HG02981 (cell line): ENCODE measurements around the gene SLC9A3.

Source experiments
- ATAC-seq: cut with Tn5 transposase; IDR thresholded peaks from one replicate; pipeline ENCODE4 v1.9.1; 2021; ENCODE audit warnings: mild to moderate bottlenecking, moderate library complexity; ENCODE audit not compliant: unreplicated experiment

SLC9A3 gene

DNA sequence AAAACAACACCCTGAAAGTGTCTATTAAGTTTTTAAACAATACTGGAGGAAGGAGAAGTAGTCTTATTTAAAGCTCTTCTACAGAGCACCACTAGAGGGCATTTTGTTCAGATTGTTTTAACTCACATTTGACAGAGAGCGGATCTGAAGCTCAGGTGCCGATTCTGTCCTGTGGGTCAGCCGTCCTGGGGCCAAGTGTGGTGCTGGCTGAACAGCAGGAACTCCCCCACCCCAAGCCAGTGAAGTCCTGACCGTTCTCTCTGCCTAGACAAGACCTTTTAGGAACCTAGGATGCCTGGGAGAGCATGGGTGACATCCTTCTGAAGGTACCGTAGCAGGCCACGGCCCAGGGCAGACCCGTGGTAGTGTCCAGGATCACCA is 77.4 kb downstream of the SLC9A3 start:
- ATAC-seq, result no peak

DNA sequence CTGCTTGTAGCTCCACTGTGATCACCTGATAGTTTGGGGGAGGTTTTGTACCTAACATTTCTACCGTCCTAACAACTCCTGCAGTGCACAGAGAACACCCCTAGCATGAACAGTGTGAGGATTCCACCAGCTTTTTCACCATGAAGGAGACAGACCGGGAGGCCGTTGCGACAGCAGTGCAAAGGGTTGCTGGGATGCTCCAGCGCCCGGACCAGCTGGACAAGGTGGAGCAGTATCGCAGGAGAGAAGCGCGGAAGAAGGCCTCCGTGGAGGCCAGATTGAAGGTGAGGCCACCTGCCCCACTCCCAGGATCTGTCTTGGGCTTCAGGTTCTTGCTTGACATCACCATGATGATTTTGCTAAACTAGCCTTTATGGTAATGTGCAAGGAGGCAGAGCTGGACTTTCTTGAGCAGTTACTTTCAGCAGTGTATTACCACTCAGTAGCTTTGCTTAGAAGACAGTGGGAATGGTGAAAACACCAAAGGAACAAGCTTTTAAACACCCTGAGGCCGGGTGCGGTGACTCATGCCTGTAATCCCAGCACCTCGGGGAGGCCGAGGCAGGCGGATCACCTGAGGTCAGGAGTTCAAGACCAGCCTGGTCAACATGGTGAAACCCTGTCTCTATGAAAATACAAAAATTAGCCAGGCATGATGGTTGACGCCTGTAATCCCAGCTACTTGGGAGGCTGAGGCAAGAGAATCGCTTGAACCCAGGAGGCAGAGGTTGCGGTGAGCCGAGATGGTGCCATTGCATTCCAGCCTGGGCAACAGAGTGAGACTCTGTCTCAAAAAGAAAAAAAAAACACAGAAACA is 78.0 kb downstream of the SLC9A3 start:
- ATAC-seq, result no peak

DNA sequence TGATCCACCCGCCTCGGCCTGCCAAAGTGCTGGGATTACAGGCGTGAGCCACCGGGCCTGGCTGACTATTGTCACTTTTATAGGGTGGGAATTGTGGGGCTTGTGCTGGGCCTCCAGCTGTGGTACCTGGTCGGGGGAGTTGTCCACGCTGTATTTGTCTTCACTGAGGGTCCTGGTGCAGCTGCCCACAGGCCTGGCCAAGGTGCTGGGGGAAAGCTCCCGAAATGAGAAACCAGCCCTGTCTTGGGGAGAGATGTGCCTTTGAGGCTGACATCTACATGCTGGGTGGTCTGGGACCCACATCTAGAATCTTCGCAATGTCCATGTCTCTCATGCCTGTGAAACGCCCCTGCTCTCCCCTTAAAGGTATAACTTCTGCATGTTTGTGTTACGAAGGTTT is 78.7 kb downstream of the SLC9A3 start:
- no peak for ATAC-seq

DNA sequence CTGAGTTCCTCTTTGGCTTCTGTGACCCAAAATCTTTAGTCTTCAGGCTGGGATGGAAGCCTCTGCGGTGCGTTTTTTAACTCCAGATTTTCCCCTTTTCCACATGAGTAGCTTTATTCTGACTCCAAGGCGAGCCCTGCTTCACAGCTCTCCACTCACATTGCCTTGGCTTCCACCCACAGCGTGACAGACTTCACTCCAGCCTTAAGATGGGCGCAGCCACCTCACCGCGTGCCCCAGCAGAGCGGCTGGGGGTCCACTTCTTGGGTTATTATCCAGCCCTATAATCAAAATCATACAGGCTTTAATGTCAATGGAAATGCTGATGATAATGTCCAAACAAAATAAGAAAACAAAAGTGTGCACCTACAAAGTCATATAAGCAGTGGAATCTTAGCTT is 80.0 kb downstream of the SLC9A3 start:
- ATAC-seq, result no peak

DNA sequence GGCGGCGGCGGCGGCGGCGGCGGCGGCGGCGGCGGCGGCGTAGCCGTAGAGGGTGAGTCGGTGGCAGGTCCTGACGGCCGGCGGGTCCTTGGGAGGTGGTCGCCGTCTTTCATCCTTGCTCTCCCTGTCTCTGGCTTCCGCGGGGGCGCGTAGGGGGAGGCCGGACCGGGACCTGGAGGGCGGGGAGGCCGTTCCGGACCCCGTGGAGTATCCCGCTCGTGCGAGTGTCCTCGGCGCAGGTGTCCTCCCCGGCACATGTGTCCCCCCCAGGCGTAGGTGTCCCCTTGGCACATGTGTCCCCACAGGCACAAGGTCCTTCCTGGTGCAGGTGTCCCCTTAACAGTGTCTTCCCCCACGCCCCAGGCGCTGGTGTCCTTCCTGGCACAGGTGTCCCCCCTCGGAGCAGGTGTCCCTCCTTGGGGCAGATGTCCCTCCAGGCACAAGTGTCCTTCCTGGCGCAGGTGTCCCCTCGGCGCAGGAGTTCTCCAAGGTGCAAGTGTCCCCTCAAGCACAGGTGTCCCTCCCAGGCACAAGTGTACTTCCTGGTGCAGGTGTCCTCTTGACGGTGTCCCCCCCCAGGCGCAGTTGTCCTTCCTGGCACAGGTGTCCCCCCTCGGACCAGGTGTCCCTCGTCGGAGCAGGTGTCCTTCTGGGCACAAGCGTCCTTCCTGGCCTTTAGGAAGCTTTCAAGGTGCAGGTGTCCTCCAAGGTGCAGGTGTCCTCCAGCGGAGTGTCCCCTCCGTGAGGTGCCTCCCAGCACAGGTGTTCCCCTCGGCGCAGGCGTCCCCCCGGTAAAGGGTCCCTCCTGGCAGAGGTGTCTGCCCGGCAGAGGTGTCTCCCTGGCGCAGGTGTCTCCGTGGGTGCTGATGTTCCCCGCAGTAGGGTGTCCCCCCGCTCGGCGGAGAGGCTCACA is 80.8 kb downstream of the SLC9A3 start:
- peak; percentile 27 for ATAC-seq

DNA sequence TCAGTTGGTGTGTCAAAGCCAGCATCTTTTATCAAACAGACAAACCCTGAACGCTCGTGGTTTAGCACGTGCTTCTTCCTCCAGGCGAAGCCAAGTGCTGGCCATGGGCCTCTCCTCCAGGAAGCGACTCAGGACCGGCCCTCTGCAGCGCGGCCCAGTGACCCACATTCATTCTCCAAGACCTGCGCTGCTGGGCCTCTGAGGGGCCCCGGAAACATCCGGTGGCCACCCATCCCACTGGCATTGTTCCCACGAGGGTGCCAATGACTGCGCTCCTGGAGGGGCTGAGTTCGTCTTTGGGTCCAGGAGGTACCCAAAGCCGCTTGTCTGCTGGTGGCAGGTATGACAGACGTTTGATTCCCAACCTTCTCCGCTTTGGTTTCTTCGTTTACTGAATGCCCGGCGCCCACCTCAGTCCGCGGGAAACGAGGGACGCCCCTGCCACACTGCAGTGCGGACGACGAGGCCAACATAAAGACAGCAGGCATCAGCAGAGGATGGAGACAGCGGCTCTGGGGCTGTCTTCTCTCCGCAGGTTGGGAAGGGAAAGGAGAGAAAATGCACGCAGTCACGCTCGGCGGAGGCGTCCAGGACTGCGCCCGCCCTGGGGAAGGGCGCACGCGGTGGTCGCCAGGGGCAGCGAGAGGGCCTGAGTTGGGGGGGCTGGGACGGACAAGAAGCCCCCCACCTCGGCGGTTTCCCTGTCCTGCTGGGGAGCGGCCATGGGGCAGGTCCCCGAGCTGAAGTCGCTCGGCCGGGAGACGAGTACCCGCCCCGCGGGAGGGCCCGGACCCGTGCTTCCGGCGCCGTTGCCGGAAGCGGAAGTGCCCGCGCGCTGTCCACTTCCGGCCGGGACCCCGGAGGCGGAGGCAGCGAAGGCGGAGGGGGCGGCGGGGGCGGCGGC is 81.7 kb downstream of the SLC9A3 start, which contains the start of gene EXOC3:
TSS of gene EXOC3 (plus strand) at position 842 of the 904 bp plus-strand sequence. CDS start 3,030 bp downstream, outside the sequence.
- ATAC-seq, result peak; percentile 88

DNA sequence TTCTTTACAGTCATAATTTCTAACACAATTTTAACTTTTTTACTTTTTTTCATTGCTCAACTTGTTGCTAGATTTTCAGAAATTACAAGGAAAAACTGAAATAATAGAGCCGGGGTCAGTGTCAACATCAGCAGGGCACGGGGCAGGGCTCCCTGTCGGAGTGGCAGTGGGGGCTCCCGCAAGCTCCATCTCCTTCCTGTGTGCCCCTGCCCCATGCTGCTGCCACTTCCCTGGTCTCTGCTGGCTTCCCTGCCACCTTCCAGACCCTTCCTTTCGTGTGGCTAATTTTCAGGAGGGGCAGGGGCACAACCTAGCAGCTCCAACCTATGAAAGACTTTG is 82.3 kb downstream of the SLC9A3 start:
- no peak for ATAC-seq

DNA sequence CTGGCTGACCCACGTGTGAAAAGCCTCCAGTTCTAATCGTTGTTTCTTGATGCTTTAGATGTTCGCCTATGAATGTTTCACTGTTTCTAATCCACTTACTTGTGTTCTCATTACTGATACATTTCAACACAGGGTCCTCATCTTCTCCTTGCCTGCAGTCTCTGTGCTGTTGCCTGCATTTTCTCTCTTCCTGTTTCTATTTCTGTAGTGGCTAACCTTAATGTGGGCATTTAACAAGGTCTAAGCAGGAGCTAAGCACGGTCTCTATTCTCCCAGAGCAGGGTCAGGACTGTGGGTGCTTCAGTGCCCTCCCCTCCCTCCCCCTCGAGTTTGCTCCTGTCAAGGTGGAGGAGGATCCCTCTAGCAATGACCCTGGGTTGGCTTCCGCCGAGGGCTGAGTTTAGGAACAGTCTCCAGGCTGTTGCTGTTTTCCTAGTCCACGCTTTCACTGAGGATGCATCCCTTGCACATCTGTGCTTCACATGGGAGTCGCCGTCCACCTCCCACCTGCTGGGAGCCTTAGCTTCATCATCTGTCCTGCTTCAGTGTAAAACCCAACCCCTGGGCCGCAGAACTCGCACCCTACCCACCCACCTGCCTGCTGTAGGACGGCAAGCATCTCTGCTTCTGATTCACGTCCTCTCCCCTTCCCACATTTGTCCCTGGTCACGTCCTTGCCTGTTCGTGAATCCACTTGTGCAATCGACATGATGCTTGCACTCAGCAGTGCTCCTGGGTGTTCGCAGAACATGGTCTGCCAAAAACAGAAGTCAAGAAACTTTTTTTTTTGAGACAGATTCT is 83.6 kb downstream of the SLC9A3 start:
- no peak for ATAC-seq

DNA sequence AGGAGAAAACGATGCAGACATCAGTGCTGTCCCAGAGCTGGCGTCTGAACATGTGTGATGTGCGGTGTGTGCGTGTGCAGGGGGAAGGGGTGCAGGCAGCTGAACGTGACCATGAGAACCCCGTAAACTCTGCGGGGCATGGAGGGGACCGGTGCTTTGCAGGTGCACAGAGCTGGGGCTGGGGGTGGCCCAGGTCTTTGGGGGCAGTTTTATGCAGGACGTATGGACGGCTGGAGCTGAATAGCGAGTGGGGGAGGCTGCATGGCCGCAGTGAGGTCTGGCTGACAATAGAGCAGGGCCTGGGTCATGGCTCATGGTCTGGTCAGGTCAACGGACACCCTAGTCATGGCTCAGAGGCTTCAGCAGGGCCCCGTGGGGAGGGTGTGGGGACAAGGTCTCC is 84.6 kb downstream of the SLC9A3 start:
- ATAC-seq, result no peak

DNA sequence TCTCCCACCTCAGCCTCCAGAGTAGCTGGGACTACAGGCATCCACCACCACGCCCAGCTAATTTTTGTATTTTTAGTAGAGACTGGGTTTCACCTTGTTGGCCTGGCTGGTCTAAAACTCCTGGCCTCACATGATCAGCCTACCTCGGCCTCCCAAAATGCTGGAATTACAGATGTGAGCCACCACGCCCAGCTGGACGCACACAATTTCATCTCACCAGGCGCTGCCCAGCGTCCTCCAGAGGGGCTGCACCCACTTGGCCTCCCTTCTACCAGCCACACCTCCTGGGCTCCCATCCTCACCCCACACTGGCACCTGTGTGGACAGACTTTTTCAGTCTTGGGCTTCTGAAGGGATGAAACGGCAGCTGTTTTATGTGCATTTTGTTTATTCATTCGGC is 85.1 kb downstream of the SLC9A3 start:
- no peak for ATAC-seq

DNA sequence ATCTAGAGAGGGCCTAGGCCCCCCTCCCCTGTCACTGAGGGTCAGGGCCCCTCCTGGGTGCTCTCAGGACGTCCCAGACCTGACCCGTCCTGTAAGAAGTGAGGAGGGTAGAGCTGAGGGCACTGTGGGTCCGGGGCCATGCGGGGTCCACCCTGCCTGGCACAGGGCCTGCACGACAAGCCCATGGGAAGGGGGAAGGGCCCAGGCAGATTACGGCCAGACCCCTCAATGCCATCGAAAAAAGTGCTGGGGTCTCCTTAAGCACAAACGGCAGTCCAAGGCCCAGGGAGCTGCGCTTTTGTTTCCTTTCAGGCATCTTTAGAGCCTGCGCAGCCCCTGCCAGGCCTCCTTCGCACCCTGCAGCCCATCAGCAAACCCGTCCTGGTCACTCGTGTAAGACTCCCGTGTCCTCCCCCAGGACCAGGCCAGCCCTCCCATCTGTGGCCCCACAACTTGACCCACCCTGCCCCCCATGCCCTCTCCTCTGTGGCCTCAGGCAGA is 85.7 kb downstream of the SLC9A3 start:
- ATAC-seq, result no peak

DNA sequence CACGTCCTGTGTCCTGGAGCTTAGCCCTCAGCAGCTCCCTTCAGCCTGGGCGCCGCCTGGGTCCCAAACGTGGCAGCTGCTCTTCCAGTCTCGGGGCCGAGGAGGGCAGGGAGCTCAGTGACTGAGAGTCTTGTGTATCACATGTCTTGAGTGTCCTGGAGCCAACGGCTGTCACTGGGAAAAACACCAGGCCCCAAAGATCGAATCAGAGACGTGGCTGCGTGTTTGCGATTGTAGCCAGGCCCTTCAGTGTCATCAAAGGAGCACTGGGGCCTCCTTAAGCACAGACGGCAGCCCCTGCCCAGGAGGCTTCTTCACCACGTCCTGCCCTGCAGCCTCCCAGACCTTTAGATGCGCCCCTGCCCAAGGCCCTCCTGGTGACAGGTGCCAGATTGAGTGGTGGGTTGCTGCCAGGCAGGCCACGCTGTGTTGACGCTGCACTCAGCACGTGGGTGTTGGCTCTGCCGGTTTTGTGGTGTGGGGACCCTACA is 86.9 kb downstream of the SLC9A3 start:
- ATAC-seq, result no peak

DNA sequence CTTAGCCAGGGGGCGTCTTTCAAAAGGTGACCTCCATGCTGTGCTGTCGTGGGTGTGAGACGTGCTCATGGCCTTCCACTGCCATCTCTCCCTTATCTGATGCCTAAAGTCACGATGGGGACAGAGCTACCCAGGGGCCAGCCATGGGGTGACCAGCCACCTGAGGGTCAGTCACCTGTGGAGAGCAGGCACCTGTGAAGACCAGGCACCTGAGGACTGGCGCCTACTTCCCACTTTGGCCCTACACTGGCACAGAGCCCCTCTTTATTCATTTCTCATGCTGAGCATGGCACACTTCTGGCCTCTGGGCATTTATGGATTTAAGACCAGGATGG is 87.6 kb downstream of the SLC9A3 start:
- no peak for ATAC-seq

DNA sequence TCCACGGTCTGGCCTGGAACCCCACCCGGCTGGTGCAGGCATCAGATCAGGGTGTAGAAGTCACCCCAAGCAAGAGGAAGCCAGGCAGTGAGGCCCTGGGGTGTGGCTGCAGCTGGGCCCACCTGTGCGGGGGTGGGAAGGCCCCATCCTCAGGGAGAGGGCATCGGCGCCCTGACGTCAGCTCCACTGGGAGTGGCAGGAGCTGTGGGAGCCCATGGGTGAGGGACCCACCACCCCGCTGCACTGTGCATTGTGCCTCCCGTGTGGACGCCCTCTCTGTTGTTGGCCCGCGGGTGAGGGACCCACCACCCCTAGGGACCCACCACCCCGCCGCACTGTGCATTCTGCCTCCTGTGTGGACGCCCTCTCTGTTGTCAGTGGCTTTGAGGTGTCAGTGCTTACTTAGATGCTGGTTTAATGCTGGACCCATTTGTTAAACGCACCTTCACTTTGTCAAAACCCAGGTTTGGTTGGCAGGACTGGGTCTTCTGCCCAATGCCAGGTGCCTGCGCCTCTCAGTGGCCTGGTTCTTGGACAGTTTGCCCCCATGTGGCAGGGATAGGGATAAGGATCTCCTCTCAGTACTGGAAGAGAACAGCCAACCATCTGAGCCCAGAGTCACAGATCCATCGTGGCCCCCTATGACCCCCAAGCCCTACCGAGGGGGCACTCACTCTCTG is 88.1 kb downstream of the SLC9A3 start:
- ATAC-seq, result no peak

DNA sequence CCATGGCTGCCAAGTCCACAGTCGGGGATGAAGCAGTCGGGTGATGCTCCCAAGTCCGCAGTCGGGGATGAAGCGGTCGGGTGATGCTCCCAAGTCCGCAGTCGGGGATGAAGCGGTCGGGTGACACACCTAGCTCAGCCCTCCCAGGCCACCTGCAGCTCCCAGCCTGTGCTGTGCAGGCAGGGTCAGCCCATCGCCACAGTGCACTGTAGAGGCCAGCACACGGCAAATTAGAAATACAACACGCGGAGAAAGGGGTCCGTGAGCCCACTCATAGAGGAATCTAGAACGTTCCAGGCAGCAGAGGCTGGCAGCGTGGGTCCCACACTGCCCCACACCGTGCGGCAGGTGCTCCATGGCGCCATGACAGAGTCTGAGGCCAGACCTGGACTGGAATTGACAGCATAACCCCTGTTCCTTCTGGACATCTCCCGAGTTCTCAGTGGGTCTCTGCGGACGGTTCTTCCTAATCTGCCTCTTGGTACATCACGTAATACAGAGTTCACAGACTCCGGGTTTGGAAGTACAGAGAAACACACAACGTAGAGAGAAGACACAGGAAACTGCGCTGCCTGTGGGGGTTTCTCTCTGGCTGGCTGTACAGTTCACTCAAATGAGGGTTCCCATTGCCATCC is 89.0 kb downstream of the SLC9A3 start:
- no peak for ATAC-seq

DNA sequence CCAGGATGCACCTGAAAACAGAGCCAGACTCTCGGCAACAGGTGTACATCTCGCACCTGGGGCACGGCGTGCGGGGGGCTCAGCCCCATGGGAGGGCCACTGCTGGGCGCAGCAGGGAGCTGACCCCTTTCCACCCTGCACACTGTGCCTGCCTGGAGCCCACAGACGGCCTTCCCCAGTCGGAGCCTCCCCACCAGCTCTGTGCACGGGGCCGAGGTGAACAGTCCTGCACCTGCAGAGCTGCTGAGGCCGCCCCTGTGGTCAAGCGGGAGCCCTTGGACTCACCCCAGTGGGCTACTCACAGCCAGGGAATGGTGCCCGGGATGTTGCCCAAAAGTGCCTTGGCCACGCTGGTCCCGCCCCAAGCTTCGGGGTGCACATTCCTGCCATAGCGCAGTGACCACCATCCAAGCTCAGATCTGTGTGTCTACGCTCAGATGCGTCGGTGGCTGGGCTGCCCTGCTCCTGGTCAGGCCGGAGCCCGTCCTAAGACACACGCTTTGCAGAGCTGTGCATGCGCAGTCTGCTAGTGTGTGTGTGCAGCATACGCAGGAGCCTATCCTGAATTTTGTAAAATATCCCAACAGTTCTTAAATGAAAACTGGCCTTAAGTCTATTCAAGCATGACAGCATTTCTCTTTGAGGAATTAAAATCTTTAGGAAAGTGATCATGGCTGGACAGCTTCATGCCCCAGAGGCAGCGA is 89.7 kb downstream of the SLC9A3 start:
- ATAC-seq, result no peak

DNA sequence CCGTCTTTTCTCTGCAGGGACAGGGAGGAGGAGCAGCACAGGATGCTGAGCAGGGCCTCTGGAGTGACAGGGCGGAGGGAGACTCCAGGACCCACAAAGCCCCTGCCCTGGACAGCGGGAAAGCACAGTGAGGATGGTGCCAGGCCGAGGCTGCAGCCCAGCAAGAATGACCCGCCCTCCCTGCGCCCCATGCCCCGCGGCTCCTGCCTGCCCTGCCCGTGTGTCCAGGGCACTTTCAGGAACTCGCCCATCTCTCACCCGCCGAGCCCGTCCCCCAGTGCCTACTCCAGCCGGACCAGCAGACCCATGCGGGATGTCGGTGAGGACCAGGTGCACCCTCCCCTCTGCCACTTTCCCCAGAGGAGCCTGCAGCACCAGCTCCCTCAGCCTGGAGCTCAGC is 90.4 kb downstream of the SLC9A3 start:
- no peak for ATAC-seq
